ENCODE data around the gene PAF1.

- TF ChIP-seq CTCF (IDR thresholded peaks at IDR 0.05): no peak
- no peak for TF ChIP-seq POLR2AphosphoS5 (IDR thresholded peaks at IDR 0.05; ENCODE audit: insufficient read depth in 1 of 2, low read depth in 1 of 2)
Observed at GRCh38 chr19:39345956-39346355, 45.0 kb downstream of the PAF1 start.
